Panc1 (cell line): ENCODE results near the gene GRAMD4.

ENCODE experiments used
- POLR2AphosphoS5 ChIP-seq: IDR thresholded peaks from 2 replicates; pipeline ENCODE4 v1.6.1; 2012; ENCODE audit warnings: mild to moderate bottlenecking, low read depth, low read length, moderate library complexity
- REST ChIP-seq, 2 experiments: IDR thresholded peaks; 2 replicates each; pipeline ENCODE4 v1.6.1; 2011 to 2012; ENCODE audit warnings: low read depth in 2 of 2, control low read depth in 1 of 2, low read length in 1 of 2, mild to moderate bottlenecking in 1 of 2, moderate library complexity in 1 of 2; ENCODE audit not compliant: insufficient read depth in 1 of 2
- SIN3A ChIP-seq: IDR thresholded peaks from 2 replicates; pipeline ENCODE4 v1.6.1; 2012; ENCODE audit warnings: low read depth, mild to moderate bottlenecking, low read length, moderate library complexity, borderline replicate concordance; ENCODE audit not compliant: insufficient read depth
- TCF7L2 ChIP-seq: IDR thresholded peaks from 2 replicates; pipeline ENCODE4 v1.6.1; 2011; ENCODE audit warnings: mild to moderate bottlenecking, low read depth, low read length, inconsistent platforms
- TF ChIP-seq, protein P1 (sequence below): fragments of 450-650 bp; IDR thresholded peaks from 2 replicates; pipeline ENCODE4 v1.5.1; 2017; ENCODE audit warnings: mild to moderate bottlenecking

GRCh38 chr22:46678003-46678657 lies 57.9 kb downstream of the GRAMD4 start:
- TF ChIP-seq, protein P1, sequence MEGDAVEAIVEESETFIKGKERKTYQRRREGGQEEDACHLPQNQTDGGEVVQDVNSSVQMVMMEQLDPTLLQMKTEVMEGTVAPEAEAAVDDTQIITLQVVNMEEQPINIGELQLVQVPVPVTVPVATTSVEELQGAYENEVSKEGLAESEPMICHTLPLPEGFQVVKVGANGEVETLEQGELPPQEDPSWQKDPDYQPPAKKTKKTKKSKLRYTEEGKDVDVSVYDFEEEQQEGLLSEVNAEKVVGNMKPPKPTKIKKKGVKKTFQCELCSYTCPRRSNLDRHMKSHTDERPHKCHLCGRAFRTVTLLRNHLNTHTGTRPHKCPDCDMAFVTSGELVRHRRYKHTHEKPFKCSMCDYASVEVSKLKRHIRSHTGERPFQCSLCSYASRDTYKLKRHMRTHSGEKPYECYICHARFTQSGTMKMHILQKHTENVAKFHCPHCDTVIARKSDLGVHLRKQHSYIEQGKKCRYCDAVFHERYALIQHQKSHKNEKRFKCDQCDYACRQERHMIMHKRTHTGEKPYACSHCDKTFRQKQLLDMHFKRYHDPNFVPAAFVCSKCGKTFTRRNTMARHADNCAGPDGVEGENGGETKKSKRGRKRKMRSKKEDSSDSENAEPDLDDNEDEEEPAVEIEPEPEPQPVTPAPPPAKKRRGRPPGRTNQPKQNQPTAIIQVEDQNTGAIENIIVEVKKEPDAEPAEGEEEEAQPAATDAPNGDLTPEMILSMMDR = no peak
- TF ChIP-seq POLR2AphosphoS5 = no peak
- TF ChIP-seq REST (IDR thresholded peaks at IDR 0.05; ENCODE audit: insufficient read depth in 1 of 2, low read depth in 2 of 2, low read length in 1 of 2) = no peak
- TF ChIP-seq TCF7L2 = no peak
- TF ChIP-seq SIN3A = no peak
